Activated naive CD8-positive, alpha-beta T cell treated with anti-CD3 and anti-CD28 coated beads, Interleukin-2, amount 10 ng/mL, durations not matched to agents 7 days and 5 days (primary cell): ENCODE results near the gene TMEM120B. TPM values are rescaled to one million over a fixed set of nuclear protein-coding genes. Genes with fewer than 3 reads are reported as not detected.
"Not testable (repeated sequence)": the region's sequence is repeated elsewhere in the genome, so short reads cannot be mapped to it uniquely, and the experiment has no call there.

Source experiments
- ATAC-seq: fragments of 150-1000 bp; cut with Tn5 transposase; one replicate; pipeline ENCODE4 v1.10.0; 2021; ENCODE audit warnings: low read depth, moderate library complexity
- POLR2A ChIA-PET: fragments of 350-600 bp; sonication (Branson Sonifier 250); formaldehyde crosslinking; loops from one replicate; lab custom pipeline; 2021; ENCODE audit warnings: antibody characterized with exemption; lab: Charles Lee
- DNase-seq: peaks from one replicate; pipeline ENCODE4 v3.0.0; 2021
- H3K27ac Mint-ChIP-seq: one replicate; pipeline ENCODE4 v1.8.0; 2022; ENCODE audit warnings: mild to moderate bottlenecking, mixed read lengths
- H3K27me3 Mint-ChIP-seq: one replicate; pipeline ENCODE4 v1.8.0; 2022; ENCODE audit warnings: mild to moderate bottlenecking, moderate library complexity, mixed read lengths
- H3K36me3 Mint-ChIP-seq: one replicate; pipeline ENCODE4 v1.8.0; 2021; ENCODE audit warnings: mild to moderate bottlenecking, mixed read lengths
- H3K4me1 Mint-ChIP-seq: one replicate; pipeline ENCODE4 v1.8.0; 2021; ENCODE audit warnings: mixed read lengths
- H3K4me3 Mint-ChIP-seq: one replicate; pipeline ENCODE4 v1.8.0; 2022; ENCODE audit warnings: mild to moderate bottlenecking, moderate library complexity, mixed read lengths
- H3K9me3 Mint-ChIP-seq: one replicate; pipeline ENCODE4 v1.8.0; 2021; ENCODE audit warnings: mixed read lengths
- total RNA-seq, 2 experiments: library from RNA; stranded (reverse); gene quantifications; one replicate each; pipeline ENCODE4 v1.2.3, GENCODE V29; 2021

The TMEM120B gene
- total RNA-seq, 2 experiments from 2014 or later: 9.8 to 9.9 TPM

DNA sequence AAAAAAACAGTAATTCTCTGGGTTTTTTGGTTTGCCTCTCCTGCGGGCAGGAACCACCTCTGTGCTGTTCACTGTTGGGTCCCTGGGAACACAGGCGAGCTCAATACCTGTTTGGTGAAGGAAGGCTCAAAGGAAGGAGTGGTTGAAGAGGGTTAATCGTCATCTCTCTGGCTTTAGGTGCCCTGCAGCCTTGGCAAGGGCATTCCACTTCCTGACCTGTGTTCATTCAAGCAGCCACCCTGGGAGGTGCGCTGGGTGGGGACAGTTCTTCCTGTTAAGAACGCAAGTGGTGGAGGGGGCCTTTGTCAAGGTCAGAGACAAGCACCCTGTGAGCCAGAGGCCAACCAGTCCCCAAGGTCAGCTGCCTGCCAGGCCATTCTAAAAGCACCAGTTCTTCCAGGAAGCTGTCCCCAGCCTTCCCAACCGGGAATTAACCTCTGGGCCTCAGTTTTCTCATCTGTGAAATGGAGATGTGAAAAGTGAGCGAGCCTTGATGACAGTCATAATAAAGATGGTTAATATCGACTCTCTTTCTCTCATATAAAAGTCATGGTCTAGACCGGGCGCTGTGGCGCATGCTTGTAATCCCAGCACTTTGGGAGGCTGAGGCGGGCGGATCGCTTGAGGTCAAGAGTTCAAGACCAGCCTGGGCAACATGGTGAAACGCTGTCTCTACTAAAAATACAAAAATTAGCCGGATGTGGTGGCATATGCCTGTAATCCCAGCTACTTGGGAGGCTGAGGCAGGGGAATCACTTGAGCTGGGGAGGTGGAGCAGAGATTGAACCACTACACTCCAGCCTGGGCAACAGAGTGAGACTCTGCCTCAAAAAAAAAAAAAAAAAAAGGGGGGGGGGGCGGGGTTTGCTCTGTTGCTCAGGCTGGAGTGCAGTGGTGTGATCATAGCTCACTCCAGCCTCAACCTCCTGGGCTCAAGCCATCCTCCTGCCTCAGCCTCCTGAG, 74.8 kb downstream of the TMEM120B start:
- peak overlapping the region; percentile 98 for H3K27ac Mint-ChIP-seq
- H3K36me3 Mint-ChIP-seq: peaks cover 34% of the 10 kb centered on the region
- no peak for ATAC-seq
- H3K4me1 Mint-ChIP-seq: peaks cover 65% of the 10 kb centered on the region
- no peaks in the 10 kb centered on the region for H3K27me3 Mint-ChIP-seq
- POLR2A ChIA-PET: interaction anchor here (0.6 to 31.1 kb wide), 9 partner anchors 8 to 251 kb away, joined by 3 to 931 read pairs (median 5); partner anchors contain the start of genes ORAI1, RHOF, SETD1B and TMEM120B
- DNase-seq: no peak
- H3K4me3 Mint-ChIP-seq: peak overlapping the region; percentile 89
- no peaks in the 10 kb centered on the region for H3K9me3 Mint-ChIP-seq

DNA sequence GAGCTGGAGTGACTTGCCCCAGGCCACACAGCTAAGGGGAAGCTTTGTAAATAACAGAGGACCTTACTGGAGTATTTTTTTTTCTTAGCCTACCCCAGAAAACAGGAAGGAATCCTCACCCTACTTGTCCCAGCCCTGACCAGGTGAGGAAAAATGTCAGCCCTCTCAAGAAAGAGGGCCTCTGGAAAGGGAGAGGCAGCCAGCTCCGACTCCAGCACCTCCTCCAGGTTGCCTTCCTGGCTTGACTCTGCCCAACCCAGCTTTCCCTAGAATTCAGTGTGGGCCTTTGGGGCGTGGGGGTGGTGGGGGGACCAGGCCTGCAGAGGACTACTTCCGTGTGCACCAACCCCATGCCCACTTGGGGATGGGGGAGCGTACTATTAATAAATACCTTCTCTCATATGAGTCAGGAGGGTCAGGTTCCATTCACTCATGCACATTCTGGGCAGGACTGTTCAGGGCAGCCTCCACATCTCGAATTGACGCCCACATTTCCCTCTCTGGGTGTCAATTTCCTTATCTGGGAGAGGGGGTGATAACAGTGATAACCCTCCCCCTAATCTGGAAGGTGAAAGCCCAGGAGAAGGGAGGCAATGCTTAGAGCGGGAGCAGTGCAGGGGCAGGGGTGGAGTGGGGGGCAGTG, 75.7 kb downstream of the TMEM120B start:
- H3K27ac Mint-ChIP-seq: peak overlapping the region; percentile 98
- ATAC-seq: no peak
- DNase-seq: no peak
- no peaks in the 10 kb centered on the region for H3K27me3 Mint-ChIP-seq
- POLR2A ChIA-PET: interaction anchor here (0.6 to 31.1 kb wide), 8 partner anchors 9 to 252 kb away, joined by 3 to 931 read pairs (median 5); partner anchors contain the start of genes RHOF, SETD1B and TMEM120B
- no peaks in the 10 kb centered on the region for H3K9me3 Mint-ChIP-seq
- H3K4me1 Mint-ChIP-seq: peaks cover 58% of the 10 kb centered on the region
- peaks cover 36% of the 10 kb centered on the region for H3K36me3 Mint-ChIP-seq
- H3K4me3 Mint-ChIP-seq: peak overlapping the region; percentile 89

DNA sequence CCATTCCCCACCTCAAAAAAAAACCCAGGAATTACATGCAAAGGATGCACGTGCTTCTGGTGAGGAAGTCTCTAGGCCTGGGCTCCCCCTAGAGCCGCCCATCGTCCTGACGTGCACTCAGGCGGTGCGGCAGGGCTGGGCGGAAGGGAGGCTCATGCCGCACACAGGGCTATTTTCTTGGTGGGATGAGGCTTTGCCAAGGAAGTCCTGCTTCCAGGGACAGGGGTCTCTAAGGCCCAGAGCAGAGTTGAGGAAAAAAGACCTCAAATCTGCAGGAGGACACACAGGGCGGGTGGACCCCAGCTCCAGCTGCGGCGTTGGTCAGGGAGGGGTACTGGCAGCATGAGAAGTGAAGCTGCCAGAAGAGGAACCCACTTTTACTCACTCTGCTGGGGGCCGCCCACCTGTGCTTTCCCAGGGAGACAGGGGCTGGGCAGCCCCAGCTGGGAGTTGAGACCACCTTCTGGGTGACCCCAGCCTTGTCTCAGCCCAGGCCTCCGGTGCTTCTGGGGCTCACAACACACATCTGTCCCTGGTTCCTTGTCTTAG, 76.8 kb downstream of the TMEM120B start:
- peak; percentile 70 for DNase-seq
- H3K9me3 Mint-ChIP-seq: no peaks in the 10 kb centered on the region
- ATAC-seq: peak; percentile 7
- POLR2A ChIA-PET: interaction anchor here (0.6 to 31.1 kb wide), 16 partner anchors 8 to 439 kb away, joined by 3 to 931 read pairs (median 5); partner anchors contain the start of genes PSMD9, RHOF, SETD1B and TMEM120B
- H3K27ac Mint-ChIP-seq: peak overlapping the region; percentile 98
- H3K27me3 Mint-ChIP-seq: no peaks in the 10 kb centered on the region
- peaks cover 32% of the 10 kb centered on the region for H3K36me3 Mint-ChIP-seq
- H3K4me1 Mint-ChIP-seq: peaks cover 52% of the 10 kb centered on the region
- peak overlapping the region; percentile 89 for H3K4me3 Mint-ChIP-seq

DNA sequence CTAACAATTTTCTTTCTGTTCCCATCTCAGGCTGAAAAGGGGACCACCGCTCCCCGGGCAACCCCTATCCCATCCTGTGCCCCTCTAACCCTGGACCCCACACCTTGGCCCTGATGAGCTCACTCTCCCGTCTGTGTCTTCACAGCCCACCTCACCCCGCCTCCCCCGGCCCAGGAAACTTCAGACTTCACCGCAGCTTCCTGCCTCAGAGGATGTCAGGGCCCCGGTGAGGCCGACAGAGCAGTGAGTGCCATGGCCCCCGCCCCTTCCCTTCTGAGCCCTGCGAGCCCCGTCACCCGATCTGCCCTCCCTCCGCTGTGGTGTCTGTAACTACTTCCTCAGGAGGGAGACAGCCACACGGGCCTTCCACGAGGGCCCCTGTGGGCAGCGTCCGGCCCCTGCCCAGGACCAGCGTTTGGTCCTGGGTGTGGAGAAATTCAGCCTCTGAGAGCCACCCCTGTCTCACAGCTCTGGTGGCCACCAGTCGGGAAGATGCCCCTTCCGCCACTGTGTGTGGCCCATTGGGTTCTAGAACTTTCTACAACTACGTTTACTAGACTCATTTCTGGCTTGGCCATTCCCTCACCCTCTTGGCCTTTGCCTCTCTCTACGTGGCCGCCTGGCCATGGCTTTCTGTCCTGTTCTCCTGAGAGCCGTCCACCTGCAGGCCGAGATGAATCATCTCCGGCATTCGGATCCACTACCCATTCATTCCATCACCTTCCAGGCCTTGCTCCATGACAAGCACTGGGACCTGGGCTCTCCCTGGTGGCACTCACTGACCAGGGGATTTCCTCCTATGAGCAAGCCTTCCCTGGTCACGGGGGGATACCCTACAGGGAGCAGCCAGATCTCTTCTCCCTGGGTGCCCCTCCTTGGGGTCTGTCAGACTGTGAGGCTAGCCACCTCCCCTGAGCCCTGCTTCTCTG, 77.5 kb downstream of the TMEM120B start:
- ATAC-seq (peak; percentile 60), DNase-seq (peak; percentile 90)
- H3K36me3 Mint-ChIP-seq: peaks cover 28% of the 10 kb centered on the region
- peaks cover 51% of the 10 kb centered on the region for H3K4me1 Mint-ChIP-seq
- POLR2A ChIA-PET: interaction anchor here (0.6 to 31.1 kb wide), 17 partner anchors 9 to 439 kb away, joined by 3 to 931 read pairs (median 5); partner anchors contain the start of genes PSMD9, RHOF, SETD1B and TMEM120B
- H3K27ac Mint-ChIP-seq: peak overlapping the region; percentile 98
- H3K4me3 Mint-ChIP-seq: peak overlapping the region; percentile 89
- no peaks in the 10 kb centered on the region for H3K9me3 Mint-ChIP-seq
- no peaks in the 10 kb centered on the region for H3K27me3 Mint-ChIP-seq

DNA sequence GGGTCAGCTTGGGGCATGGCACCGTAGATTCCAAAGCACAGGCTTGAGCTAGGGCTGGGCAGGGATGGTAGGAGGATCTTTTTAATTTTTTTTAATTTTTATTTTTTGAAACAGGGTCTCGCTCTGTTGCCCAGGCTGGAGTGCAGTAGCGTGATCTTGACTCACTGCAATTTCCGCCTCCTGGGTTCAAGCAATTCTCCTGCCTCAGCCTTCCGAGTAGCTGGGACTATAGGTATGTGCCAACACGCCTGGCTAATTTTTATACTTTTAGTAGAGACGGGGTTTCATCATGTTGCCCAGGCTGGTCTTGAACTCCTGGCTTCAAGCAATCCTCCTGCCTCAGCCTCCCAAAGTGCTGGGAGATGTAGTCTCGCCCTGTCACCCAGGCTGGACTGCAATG, 78.2 kb downstream of the TMEM120B start:
- H3K9me3 Mint-ChIP-seq, DNase-seq, ATAC-seq, H3K27me3 Mint-ChIP-seq: not testable (repeated sequence)
- peaks cover 54% of the 10 kb centered on the region for H3K4me1 Mint-ChIP-seq
- H3K36me3 Mint-ChIP-seq: peaks cover 28% of the 10 kb centered on the region
- POLR2A ChIA-PET: interaction anchor here (1.5 to 31.1 kb wide), 5 partner anchors 10 to 98 kb away, joined by 5 to 931 read pairs (median 11); partner anchors contain the start of genes PSMD9, RHOF, SETD1B and TMEM120B
- peak overlapping the region; percentile 89 for H3K4me3 Mint-ChIP-seq
- H3K27ac Mint-ChIP-seq: peak overlapping the region; percentile 98

DNA sequence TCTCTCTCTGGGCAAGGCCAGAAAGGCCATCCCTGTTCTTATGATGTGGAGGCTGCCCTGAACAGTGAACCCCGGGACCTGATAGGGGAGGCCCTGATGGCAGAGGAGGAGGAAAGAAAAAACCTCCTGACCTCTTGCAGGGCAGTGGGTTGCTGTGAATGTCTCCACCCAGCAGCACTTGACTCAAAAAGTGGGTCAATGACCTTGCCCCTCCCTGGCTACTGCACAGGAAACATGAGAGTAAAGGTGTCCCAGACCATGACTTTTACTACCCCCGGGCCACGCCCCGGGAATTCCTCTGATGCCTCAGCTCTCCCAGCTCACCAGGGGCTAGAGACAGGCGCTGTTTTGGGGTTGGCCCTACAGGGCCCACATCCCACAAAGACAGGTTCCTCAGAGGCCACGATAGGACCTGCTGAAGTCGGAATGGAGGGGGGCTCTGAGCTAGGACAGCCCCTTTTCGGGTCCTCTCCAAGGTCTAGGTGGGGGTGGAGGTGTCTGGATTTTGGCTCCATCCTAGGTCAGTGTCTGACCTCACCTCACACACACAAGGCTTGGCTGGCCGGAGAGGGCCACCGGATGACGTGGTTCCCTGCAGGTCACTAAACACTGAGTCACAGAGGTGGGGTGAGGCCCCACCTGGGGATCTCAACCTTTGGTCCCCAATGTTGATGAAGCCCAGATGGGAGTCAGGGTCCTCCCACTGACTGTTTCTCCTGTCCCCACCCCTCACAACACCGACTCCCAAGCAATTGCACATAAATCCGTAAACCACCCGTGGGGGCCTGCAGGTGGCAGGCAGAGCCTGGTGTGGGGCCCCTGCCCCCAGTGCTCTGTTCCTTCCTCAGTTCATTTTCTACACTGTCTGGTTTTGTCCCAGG, 79.4 kb downstream of the TMEM120B start:
- Mint-ChIP-seq H3K27ac (peak overlapping the region; percentile 98), H3K27me3 (no peaks in the 10 kb centered on the region), H3K36me3 (peaks cover 21% of the 10 kb centered on the region), H3K4me1 (peaks cover 44% of the 10 kb centered on the region), H3K4me3 (peak overlapping the region; percentile 89), H3K9me3 (no peaks in the 10 kb centered on the region)
- no peak for ATAC-seq
- no peak for DNase-seq
- POLR2A ChIA-PET: interaction anchor here (1.6 to 31.1 kb wide), 8 partner anchors 3 to 97 kb away, joined by 5 to 931 read pairs (median 14); partner anchors contain the start of genes PSMD9, RHOF, SETD1B and TMEM120B

DNA sequence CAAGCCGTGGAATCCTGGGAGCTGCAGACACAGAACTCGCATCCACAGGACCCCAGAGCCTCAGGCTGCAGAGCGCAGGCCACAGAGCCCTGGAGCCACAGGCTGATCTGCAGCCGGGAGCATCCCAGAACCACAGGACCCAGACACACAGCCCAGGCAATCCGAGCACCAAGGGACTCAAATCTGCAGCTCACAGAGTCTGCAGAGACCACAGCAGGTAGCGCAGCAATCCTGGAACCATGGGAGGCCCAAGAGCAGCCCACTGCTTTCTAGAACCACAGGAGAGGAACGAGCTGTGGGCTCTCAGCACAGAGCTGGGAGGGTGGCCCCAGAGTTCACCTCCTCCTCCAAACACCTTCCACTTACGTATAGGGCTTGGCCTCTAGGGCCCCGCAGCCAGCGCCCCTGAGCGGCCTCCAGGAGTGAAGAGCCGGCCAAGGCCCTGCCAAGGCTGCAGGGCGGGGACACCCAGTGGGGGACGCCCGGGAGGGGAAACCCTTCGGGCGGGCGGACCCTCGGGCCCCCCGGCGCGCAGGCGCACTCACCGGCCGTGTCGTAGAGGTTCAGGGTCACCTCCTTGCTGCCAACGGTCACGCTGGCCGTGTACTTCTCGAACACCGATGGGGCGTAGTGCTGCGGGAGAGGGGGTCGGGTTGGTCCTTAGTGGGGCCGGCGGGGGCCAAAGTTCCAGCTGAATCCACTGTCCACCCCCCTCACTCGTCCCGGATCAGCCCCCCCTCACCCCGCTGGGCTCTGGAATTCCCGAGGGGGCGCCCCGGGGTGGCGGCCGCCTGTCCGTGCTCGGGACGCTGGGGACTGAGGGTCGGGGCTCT, 80.3 kb downstream of the TMEM120B start:
- ATAC-seq: peak; percentile 21
- peaks cover 18% of the 10 kb centered on the region for H3K36me3 Mint-ChIP-seq
- DNase-seq: peak; percentile 76
- H3K4me3 Mint-ChIP-seq: peak overlapping the region; percentile 89
- no peaks in the 10 kb centered on the region for H3K9me3 Mint-ChIP-seq
- no peaks in the 10 kb centered on the region for H3K27me3 Mint-ChIP-seq
- peaks cover 43% of the 10 kb centered on the region for H3K4me1 Mint-ChIP-seq
- H3K27ac Mint-ChIP-seq: peak overlapping the region; percentile 98
- POLR2A ChIA-PET: interaction anchor here (0.6 to 31.1 kb wide), 10 partner anchors 4 to 256 kb away, joined by 3 to 931 read pairs (median 6); partner anchors contain the start of genes PSMD9, RHOF, SETD1B and TMEM120B

DNA sequence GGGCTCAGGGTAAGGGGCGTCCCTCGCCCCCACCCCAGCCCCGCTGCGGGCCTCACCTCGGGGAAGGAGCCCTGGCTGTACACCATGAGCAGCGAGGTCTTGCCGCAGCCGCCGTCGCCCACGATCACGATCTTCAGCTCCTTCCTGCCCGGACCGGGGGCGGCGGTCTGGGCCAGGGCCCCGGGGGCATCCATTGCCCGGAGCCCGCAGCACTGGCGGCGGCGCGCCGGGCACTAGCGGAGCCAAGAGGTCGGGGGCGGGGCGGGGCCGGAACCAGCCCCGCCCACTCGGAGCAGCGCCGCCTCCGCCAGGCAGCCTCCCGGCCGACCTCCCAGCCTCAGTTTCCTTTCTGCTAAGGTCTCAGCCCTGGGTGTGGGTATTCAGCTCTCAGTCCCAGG, 80.9 kb downstream of the TMEM120B start, which contains the start of gene RHOF:
RHOF (minus strand) TSS at position 249 of the 398 bp plus-strand sequence; CDS start at position 194, 55 bp downstream.
- POLR2A ChIA-PET: interaction anchor here (0.6 to 31.1 kb wide), 12 partner anchors 5 to 257 kb away, joined by 3 to 931 read pairs (median 7); partner anchors contain the start of genes PSMD9, RHOF, SETD1B and TMEM120B
- no peaks in the 10 kb centered on the region for H3K9me3 Mint-ChIP-seq
- DNase-seq (no peak), ATAC-seq (peak; percentile 8)
- H3K27me3 Mint-ChIP-seq: no peaks in the 10 kb centered on the region
- H3K36me3 Mint-ChIP-seq: peaks cover 18% of the 10 kb centered on the region
- H3K4me1 Mint-ChIP-seq: peaks cover 41% of the 10 kb centered on the region
- H3K4me3 Mint-ChIP-seq: peak within 1 kb of the TSS; percentile 89
- peak within 1 kb of the TSS; percentile 98 for H3K27ac Mint-ChIP-seq

DNA sequence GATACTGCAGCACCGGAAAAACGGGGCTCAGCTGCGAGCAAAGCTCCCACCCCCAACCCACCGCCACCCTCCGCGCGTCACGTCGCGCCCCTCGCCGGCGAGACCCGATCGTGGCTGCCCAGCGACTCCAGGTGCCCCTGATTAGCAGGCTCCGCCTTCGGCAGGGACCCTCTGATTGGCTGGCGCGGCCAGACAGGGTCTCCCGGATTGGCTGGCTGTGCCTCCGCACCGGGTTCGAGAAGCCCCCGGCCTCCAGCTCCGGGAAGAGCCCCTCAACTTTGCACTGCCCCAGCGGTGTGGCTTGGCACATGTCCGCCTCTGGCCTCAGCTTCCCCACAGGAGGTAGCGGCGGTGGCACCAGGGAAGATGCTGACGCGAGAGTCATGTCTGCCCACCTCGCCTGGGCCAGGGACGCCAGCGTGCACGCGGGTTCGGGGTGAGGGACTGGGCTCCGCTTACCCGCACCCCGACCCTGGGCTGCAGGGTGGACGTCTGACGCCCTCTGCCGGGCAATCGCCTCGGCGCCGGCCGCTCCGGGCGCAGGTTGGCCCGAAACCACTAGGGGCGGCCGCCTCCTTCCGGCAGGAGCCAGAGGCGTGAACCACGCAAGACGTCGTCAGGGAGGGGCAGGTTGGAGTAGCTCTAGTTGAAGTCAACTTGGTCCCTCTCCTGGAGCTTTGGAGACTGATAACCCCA, 81.4 kb downstream of the TMEM120B start:
- H3K36me3 Mint-ChIP-seq: peaks cover 18% of the 10 kb centered on the region
- no peaks in the 10 kb centered on the region for H3K27me3 Mint-ChIP-seq
- peak overlapping the region; percentile 72 for H3K4me3 Mint-ChIP-seq

More for the DNA sequence above, 81.4 kb downstream of the TMEM120B start:
- DNase-seq (peak; percentile 99), ATAC-seq (peak; percentile 59)
- Mint-ChIP-seq H3K9me3 (no peaks in the 10 kb centered on the region), H3K4me1 (peaks cover 46% of the 10 kb centered on the region), H3K27ac (peak overlapping the region; percentile 92)
- POLR2A ChIA-PET: interaction anchor here (0.6 to 31.1 kb wide), 14 partner anchors 5 to 257 kb away, joined by 3 to 931 read pairs (median 5); partner anchors contain the start of genes ORAI1, PSMD9, RHOF and SETD1B
